Endothelial cell of umbilical vein (primary cell): ENCODE measurements around the gene ATRNL1.

Experiments used
- EZH2 ChIP-seq: IDR thresholded peaks from 2 replicates; pipeline ENCODE4 v1.6.1; 2012; ENCODE audit warnings: borderline replicate concordance, low read depth, mild to moderate bottlenecking, moderate library complexity, low read length, inconsistent platforms; ENCODE audit not compliant: severe bottlenecking
- FOS ChIP-seq: IDR thresholded peaks from 2 replicates; pipeline ENCODE4 v1.6.1; 2011; ENCODE audit warnings: mild to moderate bottlenecking, low read length, moderate library complexity, borderline replicate concordance; ENCODE audit not compliant: insufficient read depth
- GATA2 ChIP-seq: IDR thresholded peaks from 2 replicates; pipeline ENCODE4 v1.7.0; 2011; ENCODE audit warnings: low read depth, mild to moderate bottlenecking, moderate library complexity, mixed read lengths, low read length; ENCODE audit not compliant: insufficient read length, insufficient read depth
- JUN ChIP-seq: IDR thresholded peaks from 2 replicates; pipeline ENCODE4 v1.6.1; 2011; ENCODE audit warnings: borderline replicate concordance, low read depth; ENCODE audit not compliant: insufficient read length, insufficient read depth
- MYC ChIP-seq: IDR thresholded peaks from one replicate; pipeline ENCODE4 v1.6.1; 2011; ENCODE audit warnings: mild to moderate bottlenecking, low read depth, low read length
- POLR2A ChIP-seq: IDR thresholded peaks from 2 replicates; pipeline ENCODE4 v1.6.1; 2012; ENCODE audit warnings: low read depth, mild to moderate bottlenecking, control low read depth, low read length
- POLR2AphosphoS5 ChIP-seq: IDR thresholded peaks from 2 replicates; pipeline ENCODE4 v1.6.1; 2012; ENCODE audit warnings: low read depth, mild to moderate bottlenecking, control low read depth, low read length, moderate library complexity; ENCODE audit not compliant: insufficient read depth
- TF ChIP-seq, protein P1 (sequence below), 2 donors: IDR thresholded peaks; 1 replicate in 1 of 2; 2 replicates in 1 of 2; pipeline ENCODE4 v1.5.1; 2011; ENCODE audit warnings: low read length in 2 of 2, mild to moderate bottlenecking in 2 of 2, moderate library complexity in 2 of 2, control low read depth in 1 of 2, inconsistent platforms in 1 of 2, low read depth in 1 of 2; ENCODE audit not compliant: insufficient read depth in 1 of 2; ENCODE audit errors: extremely low read depth in 1 of 2
- TF ChIP-seq, protein P2 (sequence below): IDR thresholded peaks from 2 replicates; pipeline ENCODE4 v1.6.1; 2011; ENCODE audit not compliant: insufficient read depth, insufficient read length

DNA sequence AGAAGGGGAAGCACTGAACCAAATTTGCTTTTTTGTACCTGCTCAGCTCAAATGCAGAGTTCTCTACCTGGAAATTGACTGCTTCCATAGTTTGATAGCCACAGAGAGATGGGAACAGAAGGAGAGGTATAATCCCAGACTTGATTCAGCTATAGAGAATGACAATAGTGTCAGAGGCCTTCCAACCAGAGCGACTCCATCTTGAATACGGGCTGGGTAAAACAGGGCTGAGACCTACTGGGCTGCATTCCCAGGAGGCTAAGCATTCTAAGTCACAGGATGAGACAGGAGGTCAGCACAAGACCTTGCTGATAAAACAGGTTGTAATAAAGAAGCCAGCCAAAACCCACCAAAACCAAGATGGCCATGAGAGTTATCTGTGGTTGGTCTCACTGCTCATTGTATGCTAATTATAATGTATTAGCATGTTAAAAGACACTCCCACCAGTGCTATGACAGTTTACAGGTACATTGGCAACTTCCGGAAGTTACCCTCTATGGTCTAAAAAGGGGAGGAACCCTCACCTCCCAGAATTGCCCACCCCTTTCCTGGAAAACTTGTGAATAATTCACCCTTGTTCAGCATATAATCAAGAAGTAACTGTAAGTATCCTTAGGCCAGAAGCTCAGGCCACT lies 42.7 kb upstream of the ATRNL1 start:
- TF ChIP-seq POLR2A (no peak), GATA2 (no peak), POLR2AphosphoS5 (no peak), EZH2 (no peak), MYC (no peak), JUN (no peak), FOS (no peak)
- TF ChIP-seq, protein P1, sequence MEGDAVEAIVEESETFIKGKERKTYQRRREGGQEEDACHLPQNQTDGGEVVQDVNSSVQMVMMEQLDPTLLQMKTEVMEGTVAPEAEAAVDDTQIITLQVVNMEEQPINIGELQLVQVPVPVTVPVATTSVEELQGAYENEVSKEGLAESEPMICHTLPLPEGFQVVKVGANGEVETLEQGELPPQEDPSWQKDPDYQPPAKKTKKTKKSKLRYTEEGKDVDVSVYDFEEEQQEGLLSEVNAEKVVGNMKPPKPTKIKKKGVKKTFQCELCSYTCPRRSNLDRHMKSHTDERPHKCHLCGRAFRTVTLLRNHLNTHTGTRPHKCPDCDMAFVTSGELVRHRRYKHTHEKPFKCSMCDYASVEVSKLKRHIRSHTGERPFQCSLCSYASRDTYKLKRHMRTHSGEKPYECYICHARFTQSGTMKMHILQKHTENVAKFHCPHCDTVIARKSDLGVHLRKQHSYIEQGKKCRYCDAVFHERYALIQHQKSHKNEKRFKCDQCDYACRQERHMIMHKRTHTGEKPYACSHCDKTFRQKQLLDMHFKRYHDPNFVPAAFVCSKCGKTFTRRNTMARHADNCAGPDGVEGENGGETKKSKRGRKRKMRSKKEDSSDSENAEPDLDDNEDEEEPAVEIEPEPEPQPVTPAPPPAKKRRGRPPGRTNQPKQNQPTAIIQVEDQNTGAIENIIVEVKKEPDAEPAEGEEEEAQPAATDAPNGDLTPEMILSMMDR (IDR thresholded peaks at IDR 0.05; ENCODE audit: extremely low read depth in 1 of 2, insufficient read depth in 1 of 2, low read depth in 1 of 2, low read length in 2 of 2): no peak
- TF ChIP-seq, protein P2, sequence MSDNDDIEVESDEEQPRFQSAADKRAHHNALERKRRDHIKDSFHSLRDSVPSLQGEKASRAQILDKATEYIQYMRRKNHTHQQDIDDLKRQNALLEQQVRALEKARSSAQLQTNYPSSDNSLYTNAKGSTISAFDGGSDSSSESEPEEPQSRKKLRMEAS: no peak
